Amniotic epithelial cell (primary cell): Measurements from ENCODE around the gene YAE1.

ENCODE experiments used
- DNase-seq: peaks from one replicate; pipeline ENCODE4 v3.0.0-alpha.2; 2010; ENCODE audit warnings: low read depth

YAE1 gene

DNA sequence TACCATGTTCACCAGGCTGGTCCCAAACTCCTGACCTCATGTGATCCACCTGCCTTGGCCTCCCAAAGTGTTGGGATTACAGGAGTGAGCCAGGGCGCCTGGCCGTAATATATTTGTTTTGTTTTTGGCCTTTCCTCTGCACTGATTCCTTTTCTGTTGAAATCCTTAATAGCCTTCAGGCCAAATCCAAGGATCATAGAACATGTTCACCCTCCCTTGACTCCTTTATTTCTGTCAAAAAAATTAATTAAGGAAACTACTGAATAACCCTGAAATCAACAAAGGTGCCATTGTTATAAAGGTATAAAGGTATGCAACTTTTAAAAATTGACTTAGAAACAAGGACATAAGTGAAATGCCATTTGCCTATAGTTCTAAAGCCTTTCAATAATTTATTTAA lies 41.7 kb downstream of the YAE1 start:
- DNase-seq = no peak

DNA sequence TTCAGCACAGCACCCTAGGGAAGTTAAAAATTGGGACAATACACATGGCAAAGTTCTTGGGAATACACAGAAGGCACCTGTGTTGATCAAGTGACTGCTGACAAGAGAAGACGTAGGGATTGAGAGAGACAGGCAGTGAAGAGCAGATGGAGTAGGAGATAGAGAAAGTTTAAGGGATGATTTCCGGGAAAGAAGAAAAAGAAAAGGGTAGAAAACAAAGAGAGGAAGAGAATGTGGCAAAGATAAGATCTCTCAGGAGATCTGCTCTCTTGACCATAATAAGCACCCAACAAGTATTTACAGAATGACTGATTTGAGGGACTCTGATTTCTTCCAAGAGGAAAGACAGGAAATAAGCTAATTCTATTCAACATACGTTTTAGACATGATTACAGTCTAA lies 42.1 kb downstream of the YAE1 start:
- DNase-seq = no peak

DNA sequence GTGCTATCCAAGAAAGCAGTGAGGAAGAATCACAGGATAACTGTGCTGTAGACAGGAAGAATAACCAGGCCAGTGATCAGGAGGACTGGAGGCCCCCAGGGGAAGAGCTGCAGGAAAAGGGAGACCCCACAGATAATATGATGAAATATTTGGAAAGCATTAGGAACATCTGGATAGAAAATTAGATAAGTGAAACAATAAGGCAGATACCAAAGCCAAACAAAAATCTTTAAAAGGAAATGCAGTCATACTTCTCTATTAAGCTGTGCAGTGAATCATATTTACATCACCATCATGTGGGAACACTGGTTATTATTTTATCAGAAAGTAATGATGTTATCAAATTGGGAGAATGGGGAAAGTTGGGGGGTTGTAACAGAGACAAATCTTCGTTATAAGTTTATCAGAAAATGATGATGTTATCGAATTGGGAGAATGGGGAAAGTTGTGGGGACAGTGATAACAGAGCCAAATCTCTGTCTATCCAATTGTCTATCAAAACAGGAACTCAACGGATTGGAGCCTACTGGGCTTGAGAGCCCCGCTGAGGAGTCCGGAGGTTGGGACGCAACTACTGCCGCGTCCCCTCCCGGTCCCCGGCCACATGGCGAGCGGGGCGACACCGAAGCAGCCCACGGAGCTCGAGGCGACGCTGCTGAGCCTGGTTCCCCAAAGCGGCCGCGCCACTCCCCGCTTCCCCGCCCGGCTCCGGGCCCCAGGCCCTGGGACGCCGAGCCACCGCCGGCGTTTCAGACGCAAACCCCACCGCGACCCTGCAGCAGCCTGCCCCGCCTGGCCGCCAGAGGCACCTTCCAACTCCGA lies 43.1 kb downstream of the YAE1 start:
- peak; percentile 67 for DNase-seq

DNA sequence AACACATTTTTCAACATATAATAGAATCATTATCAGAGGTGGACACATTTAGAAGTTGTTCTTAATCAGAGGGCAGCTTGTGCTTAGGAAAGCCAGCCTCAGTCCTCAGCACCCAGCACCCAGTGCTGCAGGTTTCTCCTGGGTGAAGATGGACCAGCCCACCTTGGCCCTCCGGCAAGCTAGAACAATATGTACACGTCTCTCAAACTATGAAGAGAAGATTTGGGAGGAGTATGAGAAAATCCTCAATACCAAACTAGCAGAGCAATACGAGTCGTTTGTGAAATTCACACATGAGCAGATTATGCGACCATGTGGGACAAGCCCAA lies 43.7 kb downstream of the YAE1 start:
- DNase-seq = no peak

DNA sequence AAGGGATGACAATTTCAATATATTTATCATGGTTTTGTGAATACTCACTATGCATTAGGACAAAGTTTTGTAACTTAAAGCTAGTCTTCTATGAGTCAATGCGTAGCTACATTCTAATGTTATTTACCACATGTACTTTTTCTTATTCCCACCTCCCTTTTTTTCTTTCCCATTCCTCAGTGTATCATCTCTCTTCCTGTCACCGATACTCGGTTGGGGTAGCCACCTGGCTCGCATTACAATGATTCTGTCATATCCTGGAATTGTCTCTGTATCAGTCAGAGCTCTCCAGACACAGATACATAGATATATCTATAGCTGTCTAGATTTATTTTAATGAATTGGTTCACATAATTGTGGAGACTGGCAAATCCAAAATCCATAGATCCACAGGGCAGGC lies 47.4 kb downstream of the YAE1 start:
- no peak for DNase-seq

DNA sequence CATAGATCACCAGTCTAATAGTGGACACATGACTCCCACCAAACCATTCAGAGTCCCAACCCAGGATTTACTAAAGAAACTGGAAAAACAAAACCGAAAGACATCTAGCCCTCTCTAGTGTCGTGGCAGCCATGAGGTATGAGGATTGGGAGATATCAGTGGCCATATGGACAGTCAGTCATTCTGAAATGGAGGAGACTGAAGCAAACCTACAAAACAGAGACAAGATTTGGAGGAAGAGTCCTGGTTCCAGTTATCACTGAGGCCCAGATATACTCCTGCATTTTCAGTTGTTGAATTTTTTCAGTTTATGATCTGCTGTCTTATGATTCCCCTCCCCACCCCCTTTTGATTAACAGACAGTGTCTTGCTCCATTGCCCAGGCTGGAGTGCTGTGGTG lies 48.1 kb downstream of the YAE1 start:
- no peak for DNase-seq

DNA sequence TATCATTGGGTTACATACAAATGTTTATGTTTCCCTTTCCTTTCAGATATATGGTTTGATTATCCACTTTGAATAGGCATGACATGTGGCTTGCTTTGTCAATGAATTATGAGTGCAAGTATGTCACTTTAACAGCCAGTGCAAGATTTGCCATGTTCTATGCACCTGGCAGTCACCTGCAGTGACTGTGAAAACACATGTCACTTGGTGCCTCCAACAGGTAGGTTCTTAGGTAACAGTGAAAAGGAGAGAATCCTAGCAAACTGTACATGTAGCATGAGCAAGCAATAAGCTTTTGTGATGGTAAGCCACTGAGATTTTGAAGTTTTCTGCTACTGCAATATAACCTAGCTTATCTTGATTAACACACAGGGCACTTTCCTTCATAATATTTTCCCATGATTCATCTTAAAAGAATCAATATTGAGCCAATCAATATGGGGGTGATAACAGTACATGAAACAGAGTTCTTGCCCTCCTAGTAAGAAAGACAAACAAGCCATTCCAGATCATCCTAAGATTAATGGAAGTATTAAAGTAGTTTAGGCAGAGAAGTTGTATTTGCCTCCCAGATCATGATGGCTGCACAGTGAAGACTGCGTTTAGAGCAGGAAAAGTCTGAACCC lies 49.3 kb downstream of the YAE1 start:
- DNase-seq = no peak

DNA sequence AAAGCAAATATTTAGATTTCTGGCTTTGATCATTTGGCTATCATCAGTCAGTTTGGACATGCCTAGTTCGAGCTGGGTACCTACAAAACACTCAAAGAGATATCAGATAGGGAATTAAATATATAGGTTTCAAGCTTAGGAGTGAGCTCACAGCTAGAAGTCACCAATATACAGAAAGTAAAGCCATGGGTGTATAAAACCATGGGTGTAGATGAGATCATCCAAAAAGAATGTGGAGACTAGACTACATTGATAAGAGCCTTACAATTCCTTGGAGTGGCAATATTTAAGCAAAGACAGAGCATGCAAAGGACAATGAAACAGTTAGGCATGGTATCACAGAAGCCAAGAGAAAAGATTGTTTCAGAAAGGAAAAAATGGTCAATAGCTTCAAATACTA lies 49.9 kb downstream of the YAE1 start:
- no peak for DNase-seq

DNA sequence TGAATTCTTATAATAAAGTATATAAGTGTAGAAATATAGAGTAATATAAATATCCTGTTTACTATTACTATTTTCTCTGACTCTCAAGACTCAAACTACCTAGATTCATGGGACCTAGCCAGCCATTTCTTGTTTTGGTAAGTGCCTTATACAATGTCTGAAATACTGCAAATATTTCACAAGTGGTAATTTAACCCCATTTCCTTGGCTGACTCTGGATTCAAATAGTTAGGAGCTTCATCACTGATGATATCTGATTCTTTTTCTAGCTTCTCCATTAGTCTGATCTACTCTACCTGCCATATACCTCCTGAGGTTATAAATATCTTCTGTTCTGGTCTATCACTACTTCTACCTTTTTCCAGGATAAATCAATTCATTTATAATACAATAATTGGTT lies 50.8 kb downstream of the YAE1 start:
- no peak for DNase-seq

DNA sequence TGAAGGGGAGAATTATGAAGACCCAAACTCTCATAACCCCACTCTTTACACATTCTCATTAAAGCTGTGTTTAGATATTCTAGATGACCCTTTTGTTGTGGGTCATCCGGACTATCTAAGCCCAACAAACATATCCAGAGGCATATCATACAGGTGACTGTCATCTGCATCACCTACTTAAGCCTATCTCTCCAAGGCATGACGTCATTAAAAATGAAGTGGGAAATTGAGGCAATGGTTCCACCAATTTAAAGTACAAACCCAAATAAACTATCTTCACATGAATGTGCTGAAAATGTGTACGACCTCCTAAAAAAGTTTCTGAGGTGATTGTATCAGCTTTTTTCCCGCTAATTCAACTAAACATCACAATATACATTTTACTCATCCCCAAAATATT lies 52.7 kb downstream of the YAE1 start:
- DNase-seq = no peak

DNA sequence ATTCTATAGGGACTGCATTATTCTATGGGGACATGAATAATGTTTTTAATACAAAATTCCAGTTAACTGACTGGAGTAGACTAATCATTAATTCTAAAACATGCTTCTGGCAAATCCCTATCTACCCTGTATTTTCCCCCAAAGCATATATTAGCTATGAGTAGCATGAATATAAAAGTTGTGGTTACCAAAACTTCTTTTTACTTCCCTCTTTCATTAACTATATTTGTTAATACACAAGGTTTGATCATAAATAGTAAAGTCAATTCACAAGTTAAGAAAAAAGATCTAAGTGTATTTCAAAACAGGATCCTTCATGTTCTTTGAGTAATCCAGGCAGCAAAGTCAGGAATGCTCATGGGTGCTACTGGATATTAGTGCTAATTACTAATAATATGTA lies 54.3 kb downstream of the YAE1 start:
- DNase-seq = no peak

DNA sequence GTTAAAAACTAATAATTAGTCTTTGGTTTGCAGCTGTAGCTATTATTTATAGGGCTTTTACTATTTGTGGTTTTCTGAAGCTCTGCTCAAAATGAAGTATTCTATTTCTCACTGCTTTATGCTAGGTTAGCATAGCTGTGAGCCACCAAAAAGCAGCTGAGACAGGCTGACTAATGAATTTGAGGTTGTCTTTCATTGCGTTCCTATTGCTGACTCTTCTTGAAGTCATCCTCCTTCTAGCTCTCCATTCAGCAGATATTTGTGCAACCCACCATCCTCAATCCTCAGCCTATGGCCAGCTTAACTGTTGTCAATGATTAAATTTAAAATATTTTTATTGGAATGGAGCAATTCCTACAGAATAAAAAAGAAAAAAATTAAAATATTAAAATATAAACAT lies 55.1 kb downstream of the YAE1 start:
- peak; percentile 88 for DNase-seq

DNA sequence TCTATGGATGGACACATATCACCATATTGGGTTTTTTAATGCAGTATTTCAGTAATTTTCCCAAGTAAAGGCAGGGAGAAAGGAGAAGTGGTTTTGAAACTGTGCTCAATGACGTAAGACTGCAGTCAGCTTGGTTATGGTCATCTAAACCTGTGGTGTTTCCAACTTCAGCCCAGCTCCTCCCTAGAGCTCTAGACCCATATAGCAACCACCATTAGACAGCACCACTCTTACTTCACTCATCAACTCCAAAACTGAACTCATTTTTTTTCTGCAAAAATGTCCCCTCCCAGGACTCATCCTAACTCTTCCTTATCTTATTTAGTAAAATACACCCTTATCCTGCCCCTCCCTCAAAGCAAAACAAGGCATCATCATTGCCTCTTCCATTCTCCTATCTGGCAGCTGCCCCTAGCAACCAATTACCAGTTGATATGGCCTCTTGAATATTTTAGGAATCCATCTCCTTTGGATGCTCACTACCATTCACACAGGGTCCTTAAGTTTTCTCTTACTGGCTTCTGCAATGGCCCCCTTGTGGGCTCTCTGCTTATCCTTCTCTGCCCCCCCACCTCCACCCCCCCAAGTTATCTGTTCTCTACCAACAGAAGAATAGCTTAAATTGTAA lies 55.7 kb downstream of the YAE1 start:
- peak; percentile 57 for DNase-seq
